ENCODE results near the gene PER3.

The PER3 gene

DNA sequence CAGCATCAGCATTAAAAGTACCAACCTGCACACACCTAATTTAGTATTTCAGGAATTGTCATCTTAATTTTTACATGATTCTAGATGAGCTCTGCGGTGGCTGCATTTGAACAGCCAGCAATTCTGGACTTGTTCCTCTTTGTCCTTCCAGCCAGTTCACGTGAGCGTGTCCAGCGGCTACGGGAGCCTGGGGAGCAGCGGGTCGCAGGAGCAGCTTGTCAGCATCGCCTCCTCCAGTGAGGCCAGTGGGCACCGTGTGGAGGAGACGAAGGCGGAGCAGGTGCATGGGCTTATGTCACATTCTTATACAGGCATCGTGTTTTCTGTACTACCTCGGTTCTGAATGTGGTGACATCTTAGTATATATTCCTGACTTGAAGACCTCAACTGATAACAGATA is 25.7 kb downstream of the PER3 start:
- H3K27me3 ChIP-seq (ENCODE audit: insufficient read depth, poor library complexity, severe bottlenecking), result no peaks in the 10 kb centered on the region
- H3K9me3 ChIP-seq (ENCODE audit: severe bottlenecking), result peaks cover 5% of the 10 kb centered on the region
- no peak overlapping the region for H3K27ac ChIP-seq (ENCODE audit: poor library complexity, severe bottlenecking)
- DNase-seq (ENCODE audit: low spot score), result no peak
- peaks cover 64% of the 10 kb centered on the region for H3K36me3 ChIP-seq (ENCODE audit: low read depth)
- ATAC-seq (ENCODE audit: low read depth), result no peak
- H3K4me1 ChIP-seq (ENCODE audit: insufficient read depth, poor library complexity, severe bottlenecking), result no peaks in the 10 kb centered on the region
- no peak overlapping the region for H3K4me3 ChIP-seq (ENCODE audit: severe bottlenecking)
- no peak for TF ChIP-seq CTCF (IDR thresholded peaks at IDR 0.05; ENCODE audit: poor library complexity, severe bottlenecking)

DNA sequence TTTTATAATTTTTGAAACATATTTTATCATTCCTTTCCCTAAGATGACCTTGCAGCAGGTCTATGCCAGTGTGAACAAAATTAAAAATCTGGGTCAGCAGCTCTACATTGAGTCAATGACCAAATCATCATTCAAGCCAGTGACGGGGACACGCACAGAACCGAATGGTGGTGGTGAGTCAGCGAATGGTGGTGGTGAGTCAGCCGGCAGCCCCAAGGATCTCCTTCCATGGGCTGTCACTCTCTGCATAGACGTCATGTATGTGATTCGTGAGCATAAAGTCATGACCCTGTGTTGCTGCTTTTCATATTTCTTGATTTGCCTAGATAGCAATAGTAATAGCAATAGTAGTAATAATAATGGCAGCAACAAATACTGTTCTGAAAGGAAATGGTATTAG is 26.3 kb downstream of the PER3 start:
- peaks cover 5% of the 10 kb centered on the region for H3K9me3 ChIP-seq (ENCODE audit: severe bottlenecking)
- H3K4me3 ChIP-seq (ENCODE audit: severe bottlenecking), result no peak overlapping the region
- ATAC-seq (ENCODE audit: low read depth) (peak; percentile 95), DNase-seq (ENCODE audit: low spot score) (no peak)
- no peak overlapping the region for H3K27ac ChIP-seq (ENCODE audit: poor library complexity, severe bottlenecking)
- peaks cover 59% of the 10 kb centered on the region for H3K36me3 ChIP-seq (ENCODE audit: low read depth)
- no peaks in the 10 kb centered on the region for H3K27me3 ChIP-seq (ENCODE audit: insufficient read depth, poor library complexity, severe bottlenecking)
- TF ChIP-seq CTCF (IDR thresholded peaks at IDR 0.05; ENCODE audit: poor library complexity, severe bottlenecking), result no peak
- H3K4me1 ChIP-seq (ENCODE audit: insufficient read depth, poor library complexity, severe bottlenecking), result no peaks in the 10 kb centered on the region

GRCh38 chr1:7811476-7811875 is 27.4 kb downstream of the PER3 start:
- H3K27me3 ChIP-seq (ENCODE audit: insufficient read depth, poor library complexity, severe bottlenecking), result no peaks in the 10 kb centered on the region
- H3K36me3 ChIP-seq (ENCODE audit: low read depth), result peaks cover 48% of the 10 kb centered on the region
- ATAC-seq (ENCODE audit: low read depth), result no peak
- no peak overlapping the region for H3K4me3 ChIP-seq (ENCODE audit: severe bottlenecking)
- H3K9me3 ChIP-seq (ENCODE audit: severe bottlenecking), result peaks cover 5% of the 10 kb centered on the region
- H3K27ac ChIP-seq (ENCODE audit: poor library complexity, severe bottlenecking), result no peak overlapping the region
- no peak for DNase-seq (ENCODE audit: low spot score)
- H3K4me1 ChIP-seq (ENCODE audit: insufficient read depth, poor library complexity, severe bottlenecking), result no peaks in the 10 kb centered on the region
- no peak for TF ChIP-seq CTCF (IDR thresholded peaks at IDR 0.05; ENCODE audit: poor library complexity, severe bottlenecking)

DNA sequence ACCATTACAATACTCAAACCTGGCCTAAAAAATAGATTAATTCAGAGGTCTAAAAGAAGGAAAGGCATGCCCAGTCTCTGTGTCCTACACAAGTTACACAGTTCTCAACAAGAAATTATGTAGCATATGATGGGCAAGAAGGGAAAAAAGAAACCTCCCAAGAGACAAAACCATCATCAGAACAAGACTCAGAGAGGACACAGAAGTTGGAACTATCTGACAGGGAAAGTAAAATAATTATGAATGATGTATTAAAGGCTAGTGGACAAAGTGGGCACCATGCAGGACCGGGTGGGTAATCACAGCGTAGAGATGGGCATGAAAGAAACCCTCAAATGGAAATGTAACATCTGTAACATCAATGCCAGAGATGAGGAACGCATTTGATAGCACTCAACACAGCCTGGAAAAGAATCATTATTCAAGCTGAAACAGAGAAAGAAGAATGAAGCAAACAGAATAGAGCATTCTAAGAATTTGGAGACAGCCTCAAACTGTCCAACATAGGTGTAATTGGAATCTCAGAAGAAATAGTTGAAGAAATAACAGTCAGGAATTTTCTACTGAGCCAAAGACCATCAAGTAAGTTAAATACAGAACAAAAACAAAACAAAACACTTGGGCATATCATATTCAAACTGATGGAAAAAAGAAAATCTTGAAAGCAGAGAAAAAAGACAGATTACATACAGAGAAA is 29.7 kb downstream of the PER3 start:
- TF ChIP-seq CTCF (IDR thresholded peaks at IDR 0.05; ENCODE audit: poor library complexity, severe bottlenecking), result no peak
- Histone ChIP-seq H3K9me3 (ENCODE audit: severe bottlenecking) (peaks cover 5% of the 10 kb centered on the region), H3K27ac (ENCODE audit: poor library complexity, severe bottlenecking) (no peak overlapping the region), H3K27me3 (ENCODE audit: insufficient read depth, poor library complexity, severe bottlenecking) (no peaks in the 10 kb centered on the region), H3K36me3 (ENCODE audit: low read depth) (peaks cover 40% of the 10 kb centered on the region), H3K4me3 (ENCODE audit: severe bottlenecking) (no peak overlapping the region), H3K4me1 (ENCODE audit: insufficient read depth, poor library complexity, severe bottlenecking) (no peaks in the 10 kb centered on the region)
- DNase-seq (ENCODE audit: low spot score) (no peak), ATAC-seq (ENCODE audit: low read depth) (no peak)

GRCh38 chr1:7821282-7821681 is 37.2 kb downstream of the PER3 start:
- no peak overlapping the region for H3K27ac ChIP-seq (ENCODE audit: poor library complexity, severe bottlenecking)
- H3K36me3 ChIP-seq (ENCODE audit: low read depth), result peaks cover 17% of the 10 kb centered on the region
- ATAC-seq (ENCODE audit: low read depth) (no peak), DNase-seq (ENCODE audit: low spot score) (no peak)
- no peaks in the 10 kb centered on the region for H3K4me1 ChIP-seq (ENCODE audit: insufficient read depth, poor library complexity, severe bottlenecking)
- no peaks in the 10 kb centered on the region for H3K27me3 ChIP-seq (ENCODE audit: insufficient read depth, poor library complexity, severe bottlenecking)
- H3K9me3 ChIP-seq (ENCODE audit: severe bottlenecking), result no peaks in the 10 kb centered on the region
- TF ChIP-seq CTCF (IDR thresholded peaks at IDR 0.05; ENCODE audit: poor library complexity, severe bottlenecking), result no peak
- H3K4me3 ChIP-seq (ENCODE audit: severe bottlenecking), result no peak overlapping the region
